Stimulated activated CD4-positive, alpha-beta T cell treated with anti-CD3 and anti-CD28 coated beads, Interleukin-12 subunit alpha, Interleukin-12 subunit beta, amount 100 ng/mL, for 48 hours (primary cell): ENCODE data around the gene ERBIN.
"Not testable (repeated sequence)": the region's sequence is repeated elsewhere in the genome, so short reads cannot be mapped to it uniquely, and the experiment has no call there.

Experiments used
- DNase-seq, 3 donors: peaks; one replicate each; pipeline ENCODE4 v3.0.0-alpha.2; 2020; ENCODE audit warnings: low read depth in 2 of 3, low spot score in 1 of 3

ERBIN gene, protein sequence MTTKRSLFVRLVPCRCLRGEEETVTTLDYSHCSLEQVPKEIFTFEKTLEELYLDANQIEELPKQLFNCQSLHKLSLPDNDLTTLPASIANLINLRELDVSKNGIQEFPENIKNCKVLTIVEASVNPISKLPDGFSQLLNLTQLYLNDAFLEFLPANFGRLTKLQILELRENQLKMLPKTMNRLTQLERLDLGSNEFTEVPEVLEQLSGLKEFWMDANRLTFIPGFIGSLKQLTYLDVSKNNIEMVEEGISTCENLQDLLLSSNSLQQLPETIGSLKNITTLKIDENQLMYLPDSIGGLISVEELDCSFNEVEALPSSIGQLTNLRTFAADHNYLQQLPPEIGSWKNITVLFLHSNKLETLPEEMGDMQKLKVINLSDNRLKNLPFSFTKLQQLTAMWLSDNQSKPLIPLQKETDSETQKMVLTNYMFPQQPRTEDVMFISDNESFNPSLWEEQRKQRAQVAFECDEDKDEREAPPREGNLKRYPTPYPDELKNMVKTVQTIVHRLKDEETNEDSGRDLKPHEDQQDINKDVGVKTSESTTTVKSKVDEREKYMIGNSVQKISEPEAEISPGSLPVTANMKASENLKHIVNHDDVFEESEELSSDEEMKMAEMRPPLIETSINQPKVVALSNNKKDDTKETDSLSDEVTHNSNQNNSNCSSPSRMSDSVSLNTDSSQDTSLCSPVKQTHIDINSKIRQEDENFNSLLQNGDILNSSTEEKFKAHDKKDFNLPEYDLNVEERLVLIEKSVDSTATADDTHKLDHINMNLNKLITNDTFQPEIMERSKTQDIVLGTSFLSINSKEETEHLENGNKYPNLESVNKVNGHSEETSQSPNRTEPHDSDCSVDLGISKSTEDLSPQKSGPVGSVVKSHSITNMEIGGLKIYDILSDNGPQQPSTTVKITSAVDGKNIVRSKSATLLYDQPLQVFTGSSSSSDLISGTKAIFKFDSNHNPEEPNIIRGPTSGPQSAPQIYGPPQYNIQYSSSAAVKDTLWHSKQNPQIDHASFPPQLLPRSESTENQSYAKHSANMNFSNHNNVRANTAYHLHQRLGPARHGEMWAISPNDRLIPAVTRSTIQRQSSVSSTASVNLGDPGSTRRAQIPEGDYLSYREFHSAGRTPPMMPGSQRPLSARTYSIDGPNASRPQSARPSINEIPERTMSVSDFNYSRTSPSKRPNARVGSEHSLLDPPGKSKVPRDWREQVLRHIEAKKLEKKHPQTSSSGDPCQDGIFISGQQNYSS (N-terminal part only)

DNA sequence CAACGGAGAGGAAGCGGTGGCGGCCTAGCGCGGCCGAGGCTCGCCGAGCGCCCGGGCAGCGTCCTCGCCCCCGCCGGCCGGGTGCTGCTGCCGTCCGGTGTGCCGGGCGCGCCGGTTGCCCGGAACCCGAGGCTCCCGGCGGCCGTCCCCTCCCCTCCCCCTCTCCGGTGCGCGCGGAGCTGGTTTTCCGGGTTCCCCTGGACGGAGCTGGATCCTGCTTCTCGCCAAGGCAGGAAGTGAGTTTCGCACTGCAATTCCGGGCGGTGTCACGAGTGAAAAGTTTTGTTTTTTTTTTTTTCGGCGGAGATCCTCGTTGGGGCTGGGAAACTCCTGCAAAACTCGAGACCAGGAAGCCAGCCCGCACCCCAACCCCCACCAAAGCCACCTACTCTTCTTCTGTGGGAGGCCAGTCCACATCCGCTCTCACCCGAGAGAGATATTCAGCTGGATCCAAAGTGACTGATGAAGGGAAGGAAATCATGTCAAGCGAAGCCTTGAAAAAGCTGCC is at the start of gene ERBIN:
Gene ERBIN (plus strand): TSS at position 300 of the 508 bp plus-strand sequence. CDS start 66,144 bp downstream, outside the sequence.
- peak; percentile 57 to 63 (median 58) for DNase-seq

DNA sequence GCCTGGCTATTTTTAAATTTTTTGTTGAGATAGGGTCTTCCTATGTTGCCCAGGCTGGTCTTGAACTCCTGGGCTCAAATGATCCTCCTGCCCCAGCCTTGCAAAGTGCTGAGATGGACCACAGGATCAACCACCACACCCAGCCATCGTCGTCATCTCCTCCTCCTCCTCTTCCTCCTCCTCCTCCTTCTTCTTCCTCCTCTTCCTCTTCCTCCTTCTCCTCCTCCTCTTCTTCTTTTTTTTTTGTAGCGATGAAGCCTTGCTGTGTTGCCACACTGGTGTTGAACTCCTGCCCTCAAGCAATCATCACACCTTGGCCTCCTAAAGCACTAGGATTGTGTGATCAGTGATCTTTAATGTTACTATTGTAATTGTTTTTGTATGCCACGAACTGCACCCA is 49.4 kb upstream of the ERBIN start:
- DNase-seq = no peak

DNA sequence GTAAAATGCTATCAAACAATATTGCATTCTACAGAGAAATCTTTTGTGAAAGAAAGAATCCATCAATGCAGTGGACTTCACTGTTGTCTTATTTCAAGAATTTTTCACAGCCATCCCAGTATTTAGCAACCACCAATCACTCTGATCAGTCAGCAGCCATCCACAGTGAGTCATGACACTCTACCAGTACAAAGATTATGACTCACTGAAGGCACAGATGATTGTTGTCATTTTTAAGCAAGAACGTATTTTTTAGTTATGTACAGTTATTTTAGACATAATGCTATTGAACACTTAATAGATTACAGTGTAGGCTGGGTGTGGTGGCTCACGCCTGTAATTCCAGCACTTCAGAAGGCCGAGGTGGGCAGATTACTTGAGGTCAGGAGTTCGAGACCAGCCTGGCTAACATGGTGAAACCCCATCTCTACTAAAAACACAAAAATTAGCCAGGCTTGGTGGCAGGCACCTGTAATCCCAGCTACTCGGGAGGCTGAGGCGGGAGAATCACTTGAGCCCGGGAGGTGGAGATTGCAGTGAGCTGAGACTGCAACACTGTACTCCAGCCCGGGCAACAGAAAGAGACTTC is 46.6 kb upstream of the ERBIN start:
- DNase-seq = not testable (repeated sequence)

DNA sequence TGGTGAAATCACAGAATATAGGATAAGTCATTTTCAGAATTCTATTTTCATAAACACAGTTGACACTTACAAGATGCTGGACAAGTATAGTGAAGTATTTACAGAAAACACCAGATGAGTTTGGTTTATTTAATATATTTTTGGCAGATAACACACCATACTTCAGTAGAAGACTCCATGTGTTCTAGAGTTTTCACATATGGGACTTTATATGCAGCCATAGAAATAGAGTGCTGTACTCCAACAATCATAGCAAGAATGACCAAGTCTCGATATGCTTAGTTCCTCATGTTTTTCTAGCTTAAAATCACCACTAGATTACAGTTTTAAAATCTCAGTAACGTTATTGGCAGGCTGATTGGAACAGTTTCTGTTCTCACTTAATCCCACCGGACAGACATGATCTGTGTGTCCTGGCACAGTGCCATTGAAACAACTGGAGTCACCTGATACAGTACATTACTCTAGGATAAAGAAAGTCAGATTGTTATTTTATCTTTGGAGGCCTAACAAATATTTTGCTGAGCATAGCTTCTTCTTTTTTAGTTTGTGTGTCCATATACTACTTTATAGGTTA is 45.8 kb upstream of the ERBIN start:
- no peak for DNase-seq

DNA sequence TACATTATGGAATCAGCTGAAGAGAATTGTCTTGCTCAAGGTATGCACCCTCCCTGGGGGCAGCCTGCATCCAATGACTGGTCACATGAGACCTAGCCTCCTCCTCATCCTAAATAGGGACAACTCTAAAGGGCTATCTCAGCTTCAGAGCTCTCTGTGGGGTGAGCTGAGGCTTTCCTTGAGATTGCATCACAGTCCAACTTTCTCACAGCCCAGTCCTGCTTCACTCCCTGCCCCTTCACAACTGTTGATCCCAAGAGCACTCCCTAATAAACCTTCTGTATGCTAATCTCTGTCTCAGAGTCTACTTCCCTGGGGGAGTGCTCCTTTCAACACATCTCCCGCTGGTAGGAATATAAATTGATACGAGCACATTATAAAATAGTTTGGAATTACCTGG is 44.1 kb upstream of the ERBIN start:
- DNase-seq = no peak

DNA sequence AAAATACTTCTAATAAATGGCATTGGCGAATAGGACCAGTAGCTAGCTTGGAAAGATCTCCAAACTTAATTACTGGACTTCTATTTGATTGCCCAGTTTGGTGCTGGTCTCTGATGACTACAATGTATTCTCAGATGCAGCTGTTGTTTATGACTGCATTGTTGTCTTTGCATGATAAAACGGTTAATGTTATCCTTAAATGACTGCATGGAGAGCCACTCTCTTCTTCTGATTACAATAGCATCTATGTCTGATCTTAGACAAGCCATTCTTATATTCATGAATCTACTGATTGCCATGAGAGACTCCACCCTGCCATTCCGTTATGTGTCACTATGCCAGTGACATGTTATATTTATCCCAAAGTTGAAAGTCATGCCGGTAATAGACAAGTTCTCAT is 42.9 kb upstream of the ERBIN start:
- DNase-seq = no peak

DNA sequence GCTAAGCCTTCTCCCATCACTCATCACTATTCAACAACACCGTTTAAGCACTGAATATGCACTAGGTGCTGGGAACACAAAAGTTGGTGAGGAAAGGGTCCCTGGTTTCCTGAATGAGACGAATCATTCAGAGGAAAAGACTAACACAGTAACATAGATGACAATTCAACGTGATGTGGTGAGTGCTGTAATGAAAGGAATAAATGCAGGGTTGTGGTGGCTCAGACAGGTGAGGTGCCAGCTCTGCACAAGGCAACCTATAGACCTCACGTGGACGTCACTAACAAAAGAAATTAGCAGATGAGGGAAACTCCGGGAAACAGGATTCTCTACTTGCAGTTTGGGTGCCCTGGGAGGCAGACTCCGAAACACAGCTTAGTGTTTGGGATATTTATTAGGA is 40.0 kb upstream of the ERBIN start:
- no peak for DNase-seq

DNA sequence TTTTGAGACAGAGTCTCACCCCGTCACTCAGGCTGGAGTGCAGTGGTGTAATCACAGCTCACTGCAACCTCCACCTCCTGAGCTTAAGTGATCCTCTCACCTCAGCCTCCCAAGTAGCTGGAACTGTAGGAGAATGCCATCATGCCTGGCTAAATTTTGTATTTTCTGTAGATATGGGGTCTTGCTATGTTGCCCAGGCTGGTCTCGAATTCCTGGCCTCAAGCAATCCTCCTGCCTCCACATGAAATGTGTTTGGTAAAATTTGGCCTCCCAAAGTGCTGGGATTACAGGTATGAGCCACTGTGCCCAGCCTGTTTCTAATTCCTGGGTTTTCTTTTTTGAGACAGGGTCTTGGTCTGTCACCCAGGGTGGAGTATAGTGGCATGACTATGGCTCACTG is 34.4 kb upstream of the ERBIN start:
- not testable (repeated sequence) for DNase-seq

DNA sequence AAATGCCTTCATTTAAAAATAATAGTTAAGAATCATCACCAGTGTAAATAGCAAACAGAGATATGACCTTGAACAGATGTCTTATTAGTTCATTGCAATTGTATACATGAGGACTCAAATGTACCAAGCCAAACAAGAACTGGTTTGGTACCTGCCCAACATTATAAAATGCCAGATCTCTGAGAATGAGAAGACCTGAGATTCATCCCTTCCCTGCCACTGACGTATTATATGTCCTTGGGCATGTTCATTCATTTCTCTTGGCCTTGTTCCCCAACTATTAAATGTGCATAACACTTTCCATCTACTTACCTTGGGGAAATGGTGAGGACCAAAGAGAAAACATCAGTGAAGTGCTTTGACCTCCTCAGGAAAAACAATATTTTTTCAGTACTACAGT is 33.6 kb upstream of the ERBIN start:
- no peak for DNase-seq

DNA sequence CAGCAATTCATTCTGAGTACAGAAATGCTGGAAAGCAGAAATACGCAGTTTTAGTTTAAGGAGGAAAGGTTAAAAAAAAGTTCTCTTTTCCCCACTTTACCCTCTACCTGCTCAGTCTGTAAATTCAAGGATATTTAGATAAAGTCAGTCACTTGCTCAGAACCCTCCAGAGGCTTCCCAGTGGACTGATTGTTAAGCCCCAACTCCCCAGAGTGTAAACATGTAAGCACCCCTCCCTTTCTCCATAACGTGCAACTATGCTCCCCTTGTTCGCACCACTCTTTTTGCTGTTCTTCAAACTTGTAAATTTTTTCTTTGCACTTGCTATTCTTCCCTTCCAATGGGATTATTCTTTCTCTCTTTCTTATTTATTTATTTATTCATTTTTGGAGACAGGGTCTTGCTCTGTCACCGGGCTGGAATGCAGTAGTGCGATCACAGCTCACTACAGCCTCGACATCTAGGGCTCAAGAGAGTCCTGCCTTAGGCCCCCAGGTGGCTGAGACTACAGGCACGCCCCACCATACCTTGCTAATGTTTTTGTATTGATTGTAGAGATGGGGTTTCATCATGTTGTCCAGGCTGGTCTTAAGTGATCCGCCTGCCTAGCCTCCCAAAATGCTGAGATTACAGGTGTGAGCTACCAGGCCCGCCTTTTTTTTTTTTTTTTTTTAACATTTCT is 32.5 kb upstream of the ERBIN start:
- no peak for DNase-seq

DNA sequence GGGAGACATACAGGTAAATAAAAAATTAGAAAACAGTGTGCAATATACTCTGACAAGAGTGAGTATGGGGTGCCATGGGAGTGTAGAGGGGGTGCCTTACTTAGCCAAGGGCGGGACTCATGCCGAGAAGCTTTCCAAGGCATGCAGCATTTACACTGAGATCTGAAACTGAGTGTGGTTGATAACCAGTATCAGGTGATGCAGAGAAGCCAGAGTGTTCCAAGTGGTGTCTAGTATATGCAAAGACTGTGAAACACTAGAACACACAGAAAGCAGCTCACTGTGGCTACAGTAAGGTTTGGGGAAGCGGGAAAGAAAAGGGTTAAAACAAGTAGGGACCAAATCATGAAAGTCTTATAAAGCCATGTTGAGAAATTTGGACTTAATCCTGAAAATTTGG is 30.5 kb upstream of the ERBIN start:
- DNase-seq = no peak

DNA sequence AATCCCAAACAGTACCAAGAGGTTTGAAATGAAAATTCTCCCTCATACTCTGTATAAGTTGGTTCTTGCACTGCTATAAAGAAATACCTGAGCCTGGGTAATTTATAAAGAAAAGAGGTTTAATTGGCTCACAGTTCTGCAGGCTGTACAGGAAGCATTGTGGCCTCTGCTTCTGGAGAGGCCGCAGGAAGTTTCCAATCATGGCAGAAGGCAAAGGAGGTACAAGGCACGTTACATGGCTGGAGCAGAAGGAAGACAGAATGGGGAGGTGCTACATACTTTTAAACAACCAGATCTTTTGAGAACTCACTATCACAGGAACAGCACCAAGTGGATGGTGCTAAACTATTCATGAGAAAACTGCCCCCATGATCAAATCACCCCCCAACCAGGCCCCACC is 25.6 kb upstream of the ERBIN start:
- DNase-seq = no peak

DNA sequence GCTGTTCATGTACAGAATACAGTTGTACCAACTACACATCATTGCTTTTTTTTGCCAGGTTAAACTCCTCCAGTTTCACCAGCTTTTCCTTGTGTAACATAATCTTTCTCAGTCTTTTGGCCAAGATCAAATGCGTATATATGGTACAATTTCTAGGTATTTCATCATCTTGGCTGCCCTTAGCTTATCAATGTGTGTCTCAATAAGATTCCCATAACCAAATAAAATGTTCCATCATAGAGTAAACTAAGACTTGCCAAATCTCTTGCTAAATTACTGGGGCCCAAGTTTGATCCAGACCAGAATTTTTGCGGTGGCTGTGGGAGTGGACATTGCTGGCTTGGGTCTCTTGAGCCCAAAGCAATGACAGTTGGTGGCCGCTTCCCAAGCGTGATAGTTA is 24.3 kb upstream of the ERBIN start:
- no peak for DNase-seq

DNA sequence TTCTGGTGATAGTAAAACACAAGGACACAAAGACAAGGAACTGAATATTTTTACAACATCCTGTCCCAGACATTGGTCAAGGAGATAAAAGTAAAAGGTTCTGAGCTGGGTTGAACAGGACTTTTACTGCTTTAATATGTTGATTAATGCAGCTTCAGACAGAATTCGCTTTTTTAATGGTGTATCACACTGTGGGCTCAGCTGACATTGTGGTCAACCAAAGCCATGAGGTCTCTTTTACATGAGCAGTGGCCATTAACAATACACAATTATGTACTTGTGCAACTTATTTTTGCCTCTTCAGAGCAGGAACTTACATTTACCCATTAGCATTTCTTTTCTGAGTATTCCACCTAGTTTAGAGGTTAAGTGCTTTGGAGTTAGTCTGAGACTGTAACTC is 22.8 kb upstream of the ERBIN start:
- DNase-seq = no peak

DNA sequence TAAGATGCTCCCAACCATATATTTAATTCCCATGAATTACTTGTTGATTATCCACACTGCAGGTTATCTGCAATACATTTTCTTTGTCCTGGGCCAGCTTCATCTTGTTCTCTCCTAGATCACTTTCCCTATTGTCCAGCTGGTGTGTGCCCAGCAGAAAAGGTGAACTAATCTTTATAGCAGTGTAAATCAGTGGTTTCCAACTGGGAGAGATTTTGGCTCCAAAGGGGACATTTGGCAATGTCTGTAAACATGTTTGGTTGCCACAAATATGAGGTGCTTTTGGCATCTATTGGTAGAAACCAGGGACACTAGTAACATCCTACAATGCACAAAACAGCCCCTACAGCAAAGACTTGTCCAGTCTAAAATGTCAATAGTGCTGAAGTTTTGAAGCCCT is 20.1 kb upstream of the ERBIN start:
- DNase-seq = no peak

DNA sequence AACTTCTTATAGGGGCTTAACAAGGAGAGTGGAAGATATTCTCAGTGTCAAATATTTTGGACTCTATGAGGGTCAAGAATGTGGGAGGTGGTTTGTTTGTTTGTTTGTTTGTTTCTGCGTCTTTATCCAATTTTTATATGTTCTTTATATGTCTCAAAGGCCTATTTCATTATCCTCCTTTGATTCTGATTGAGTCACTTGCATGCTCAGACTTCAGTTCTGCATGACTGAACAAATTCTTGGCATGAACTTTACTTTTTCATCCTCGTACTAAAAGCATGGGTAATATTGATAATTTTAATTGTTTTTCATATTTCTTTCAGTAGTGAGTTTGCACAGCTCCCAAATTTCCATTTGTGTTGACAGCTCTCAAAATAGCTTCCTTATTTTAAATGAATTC is 19.2 kb upstream of the ERBIN start:
- no peak for DNase-seq

DNA sequence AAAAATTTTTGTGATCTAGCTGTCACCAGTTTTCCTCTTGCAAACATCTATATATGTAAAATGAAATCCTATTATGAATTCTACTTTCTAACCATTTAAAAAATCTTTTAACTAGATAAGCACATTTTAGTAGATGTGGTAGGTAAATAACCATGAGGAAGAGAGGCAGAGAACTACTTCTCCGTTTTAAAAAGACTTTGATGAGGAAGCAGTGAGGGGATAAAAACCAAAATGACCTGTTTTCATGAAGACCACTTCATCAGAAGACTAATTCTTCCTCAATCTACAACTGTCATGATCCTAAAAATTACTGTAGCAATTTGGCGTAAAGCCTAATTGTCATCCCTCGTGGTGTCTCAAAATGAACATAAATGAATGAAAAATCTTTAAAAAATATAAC is 15.7 kb upstream of the ERBIN start:
- no peak for DNase-seq

DNA sequence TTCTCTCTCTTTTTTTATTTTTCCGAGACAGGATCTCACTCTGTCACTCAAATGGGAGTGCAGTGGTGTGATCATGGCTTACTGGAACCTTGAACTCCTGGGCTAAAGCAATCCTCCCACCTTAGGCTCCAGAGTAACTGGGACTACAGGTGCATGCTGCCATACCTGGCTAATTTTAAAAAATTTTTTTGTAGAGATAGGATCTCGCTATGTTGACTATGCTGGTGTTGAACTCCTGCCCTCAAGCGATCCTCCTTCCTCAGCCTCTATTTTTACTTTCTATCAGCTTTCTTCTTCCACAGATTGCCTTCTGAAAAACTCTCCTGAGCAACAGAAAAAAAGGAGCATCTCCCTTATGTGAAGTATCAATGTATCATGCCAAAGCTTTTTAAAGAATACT is 14.1 kb upstream of the ERBIN start:
- DNase-seq = no peak

DNA sequence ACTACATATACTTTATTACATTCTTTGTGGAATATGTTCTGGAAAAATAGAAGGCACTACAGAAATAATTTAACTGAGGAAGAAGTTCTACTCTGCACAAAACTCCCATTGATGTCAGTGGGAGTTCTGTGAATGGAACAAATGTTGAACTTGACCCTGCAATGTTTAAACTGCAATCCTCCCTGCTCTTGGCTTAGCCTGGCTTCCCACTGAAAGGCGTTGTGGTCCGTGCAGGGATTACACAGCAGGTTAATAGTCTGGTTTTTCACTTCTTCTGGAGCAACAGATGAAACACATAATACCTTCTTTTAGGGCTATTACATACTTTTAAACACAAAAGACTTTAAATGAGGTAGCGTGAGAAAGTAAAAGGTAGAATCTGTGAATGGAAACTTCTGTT is 12.9 kb upstream of the ERBIN start:
- DNase-seq = no peak

DNA sequence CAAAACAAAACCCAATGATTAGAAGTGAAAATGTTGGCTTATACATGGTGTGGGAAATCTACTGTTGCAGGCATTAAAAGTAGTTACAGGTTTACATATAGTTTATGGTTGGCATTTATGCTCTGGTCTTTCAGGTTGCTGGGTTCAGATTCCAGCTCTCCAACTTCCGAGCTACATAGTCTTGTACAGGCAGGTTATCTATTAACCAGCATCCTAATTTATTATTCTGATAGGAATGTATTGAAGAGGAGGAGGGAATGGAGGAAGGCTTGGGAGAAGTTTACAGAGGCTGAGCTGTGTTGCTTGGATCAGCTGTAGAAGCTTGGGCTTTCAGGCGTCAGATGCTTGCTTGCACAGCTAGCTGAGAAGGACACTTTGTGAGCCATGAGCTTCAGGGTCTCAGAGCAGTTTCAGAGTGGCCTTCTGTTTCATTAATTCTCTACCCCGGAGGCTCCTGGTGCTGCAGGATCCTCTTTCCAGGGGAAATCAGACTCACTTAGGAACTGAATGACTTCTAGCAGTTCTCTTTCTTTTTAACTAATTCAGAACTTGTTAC is 11.7 kb upstream of the ERBIN start:
- no peak for DNase-seq
